GM12878 (cell line): ENCODE results near the gene RGS1. TPM values are rescaled to one million over a fixed set of nuclear protein-coding genes. Genes with fewer than 3 reads are reported as not detected.

ENCODE experiments used
- ATAC-seq: fragments of 200-7000 bp; cut with Tn5 transposase; 3 replicates; pipeline ENCODE4 v1.9.1; 2020; ENCODE audit warnings: mild to moderate bottlenecking, moderate library complexity
- BruUV-seq: library from RNA; stranded (reverse); fragments of 400-500 nt; replicated peaks from 2 replicates; lab custom pipeline; 2021; lab: Mats Ljungman, UMichigan
- CTCF ChIA-PET: fragments of 300-600 bp; sonication (Branson Sonifier 250); formaldehyde crosslinking; extraction: SDS; loops from one replicate; lab custom pipeline; 2021; ENCODE audit warnings: inconsistent platforms; lab: Yijun Ruan, JAX
- POLR2A ChIA-PET: fragments of 350-600 bp; formaldehyde crosslinking; extraction: SDS; loops from one replicate; lab custom pipeline; 2021; ENCODE audit warnings: inconsistent platforms; lab: Charles Lee
- RAD21 ChIA-PET: fragments of 300-600 bp; sonication (Branson Sonifier 250); formaldehyde crosslinking; loops from one replicate; lab custom pipeline; 2023; ENCODE audit warnings: antibody characterized with exemption; ENCODE audit not compliant: unreplicated experiment; lab: Charles Lee
- SMC1A ChIA-PET: fragments of 300-600 bp; sonication (Branson Sonifier 250); formaldehyde crosslinking; loops from one replicate; lab custom pipeline; 2023; ENCODE audit not compliant: unreplicated experiment, uncharacterized antibody; lab: Charles Lee
- DNase-seq: peaks from one replicate; pipeline ENCODE4 v3.0.0-alpha.2; 2011; ENCODE audit warnings: low read depth, low spot score
- FAIRE-seq: peaks from 3 replicates; lab custom pipeline; 2011; peaks lifted over from hg19 to GRCh38; lab: Jason Lieb, UNC
- H2AFZ ChIP-seq: 2 replicates; pipeline ENCODE4 v1.6.0; 2011; ENCODE audit warnings: low read depth, low read length, control low read depth; ENCODE audit not compliant: control insufficient read depth
- H3K27ac ChIP-seq: 2 replicates; pipeline ENCODE4 v1.5.1; 2011; ENCODE audit warnings: control low read depth; ENCODE audit not compliant: control insufficient read depth, insufficient read depth
- H3K27me3 ChIP-seq, 2 experiments: replicated peaks in 1 of 2; 2 replicates each; pipeline versions ENCODE4 v1.6.0 to v1.6.1; 2011; ENCODE audit warnings: low read length in 1 of 2; ENCODE audit not compliant: control insufficient read depth in 2 of 2, insufficient read depth in 2 of 2
- H3K36me3 ChIP-seq, 2 experiments: 2 replicates each; pipeline ENCODE4 v1.5.1; 2011; ENCODE audit warnings: low read length in 1 of 2; ENCODE audit not compliant: control insufficient read depth in 2 of 2, insufficient read depth in 2 of 2
- H3K4me1 ChIP-seq: 2 replicates; pipeline ENCODE4 v1.6.1; 2011; ENCODE audit warnings: mild to moderate bottlenecking, low read length, moderate library complexity, mixed read lengths; ENCODE audit not compliant: control insufficient read depth, insufficient read depth
- H3K4me2 ChIP-seq: 2 replicates; pipeline ENCODE4 v1.6.0; 2011; ENCODE audit warnings: control low read depth; ENCODE audit not compliant: control insufficient read depth, insufficient read depth
- H3K4me3 ChIP-seq: fragments of 200-600 bp; sonication (generic); 2 replicates; pipeline ENCODE4 v1.5.1; 2016
- H3K79me2 ChIP-seq: 2 replicates; pipeline ENCODE4 v1.6.0; 2011; ENCODE audit warnings: low read length; ENCODE audit not compliant: control insufficient read depth, insufficient read depth
- H3K9ac ChIP-seq: 2 replicates; pipeline ENCODE4 v1.8.0; 2011; ENCODE audit warnings: low read length, control low read depth, mixed read lengths; ENCODE audit not compliant: control insufficient read depth, insufficient read depth
- H3K9me3 ChIP-seq: replicated peaks from 3 replicates; pipeline ENCODE4 v1.5.1; 2011; ENCODE audit warnings: mild to moderate bottlenecking, low read length; ENCODE audit not compliant: control insufficient read depth, insufficient read depth
- H4K20me1 ChIP-seq: 2 replicates; pipeline ENCODE4 v1.6.0; 2011; ENCODE audit not compliant: control insufficient read depth, insufficient read depth
- CHD4 ChIP-seq: fragments of 200-600 bp; sonication (generic); IDR thresholded peaks from 2 replicates; pipeline ENCODE4 v1.6.1; 2016; ENCODE audit warnings: mild to moderate bottlenecking
- IRF4 ChIP-seq: IDR thresholded peaks from 2 replicates; pipeline ENCODE4 v1.6.1; 2011; ENCODE audit warnings: low read depth, low read length
- MTA3 ChIP-seq: IDR thresholded peaks from 2 replicates; pipeline ENCODE4 v1.6.1; 2012; ENCODE audit warnings: low read length, inconsistent platforms, borderline replicate concordance
- ZNF217 ChIP-seq: fragments of 450-650 bp; IDR thresholded peaks from 2 replicates; pipeline ENCODE4 v1.6.1; 2017; ENCODE audit warnings: antibody characterized with exemption, mild to moderate bottlenecking
- ZNF384 ChIP-seq: IDR thresholded peaks from 2 replicates; pipeline ENCODE4 v1.6.1; 2012; ENCODE audit warnings: low read depth, mild to moderate bottlenecking, low read length, improper control_type of control experiment, borderline replicate concordance
- ZSCAN29 ChIP-seq: fragments of 450-650 bp; IDR thresholded peaks from 2 replicates; pipeline ENCODE4 v1.6.1; 2017; ENCODE audit warnings: mild to moderate bottlenecking, moderate library complexity
- WGBS: methylation state at CpG from one replicate; pipeline ENCODE4 v1.1.6; 2016; ENCODE audit warnings: low lambda C conversion rate; ENCODE audit not compliant: insufficient replicate concordance, insufficient coverage; ENCODE audit errors: missing lambda C conversion rate; 5-methylcytosine and 5-hydroxymethylcytosine counted together
- in situ Hi-C: fragments of 300-500 bp; cut with MboI; formaldehyde crosslinking; loops from 9 replicates; pipeline ENCODE4 v1.14.3; 2018; ENCODE audit warnings: mixed read lengths
- intact Hi-C: fragments of 100-400 bp; cut with micrococcal nuclease; formaldehyde crosslinking; loops from one replicate; pipeline ENCODE4 v1.14.2; 2022; ENCODE audit not compliant: unreplicated experiment
- polyA plus RNA-seq, 11 experiments: library from polyadenylated mRNA; depleted of rRNA in 4 of 11; unstranded in 6 of 11; stranded (reverse) in 5 of 11; fragments of >200 nt; fragmentation: Nextera tagmentation in 4 of 11; fragmentation: Illumina TruSeq in 1 of 11; extraction: Ambion mirVana in 4 of 11; extraction: Trizol in 1 of 11; gene quantifications; 1 replicate in 1 of 11; 2 replicates in 10 of 11; pipeline versions ENCODE4 v1.2.1 to v1.2.3, GENCODE V29; 2011 to 2016; ENCODE audit warnings: inconsistent platforms in 2 of 11, missing spikeins in 2 of 11, low read depth in 1 of 11
- total RNA-seq, 4 experiments: library from RNA; depleted of rRNA in 3 of 4; stranded (reverse); fragments of >200 nt in 3 of 4; fragmentation: Illumina TruSeq in 1 of 4; extraction: Trizol in 1 of 4; gene quantifications; 2 replicates each; pipeline versions ENCODE4 v1.2.1 to v1.2.3, GENCODE V29; 2013 to 2021

The RGS1 gene
- total and polyA plus RNA-seq, 10 of the 15 experiments (the other 5 are each of a cell fraction or from before 2014, with no cell fraction given) = 20.7 to 882 (median 45.9) TPM

DNA sequence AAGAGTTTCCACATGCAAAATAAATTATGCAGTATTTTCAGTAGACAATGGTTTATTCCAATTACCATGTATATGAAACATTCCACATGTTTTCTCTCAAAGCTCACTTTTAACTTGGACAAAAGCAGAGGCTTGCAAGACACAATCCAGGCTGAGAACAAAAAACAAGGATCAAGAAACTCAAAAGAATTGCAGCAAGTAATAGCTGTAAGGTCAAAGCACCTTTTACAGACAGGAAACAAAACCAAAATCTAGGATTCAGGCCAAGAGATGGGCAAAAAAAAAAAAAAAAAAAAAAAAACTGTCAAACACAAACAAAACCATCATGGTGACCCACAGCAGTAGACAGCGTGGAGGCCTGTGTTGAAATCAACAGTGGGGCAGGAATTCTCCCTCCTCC lies 9.3 kb downstream of the RGS1 start:
- ChIA-PET RAD21 (interaction anchor here (0.6 to 9.3 kb wide), 6 partner anchors 14 to 78 kb away, joined by 3 to 65 read pairs (median 4); no protein-coding TSS in a partner anchor), POLR2A (interaction anchor here (0.7 to 1.2 kb wide), 3 partner anchors 8 to 671 kb away, joined by 3 to 7 read pairs (median 3); no protein-coding TSS in a partner anchor), CTCF (interaction anchor here (5.4 kb wide), 1 partner anchor 13 kb away, joined by 29 read pairs; no protein-coding TSS in a partner anchor), SMC1A (interaction anchor here (0.8 to 13.5 kb wide), 6 partner anchors 10 to 35 kb away, joined by 3 to 175 read pairs (median 8); no protein-coding TSS in a partner anchor)
- WGBS = 79% methylated on average over 1 of the region's 1 CpG
- Histone ChIP-seq H2AFZ (no peak overlapping the region), H3K4me3 (no peak overlapping the region), H3K4me2 (no peak overlapping the region), H3K36me3 (no peaks in the 10 kb centered on the region), H3K9me3 (no peaks in the 10 kb centered on the region), H3K4me1 (no peaks in the 10 kb centered on the region), H3K9ac (no peak overlapping the region), H3K79me2 (no peaks in the 10 kb centered on the region), H3K27me3 (no peaks in the 10 kb centered on the region), H4K20me1 (no peaks in the 10 kb centered on the region), H3K27ac (no peak overlapping the region)
- BruUV-seq = no TSS peak
- DNase-seq = no peak
- intact Hi-C loops = no loop called here
- no peak for FAIRE-seq
- no peak for ATAC-seq
- TF ChIP-seq CHD4 (no peak), MTA3 (no peak), ZNF217 (no peak), ZNF384 (0 out of 2 replicates have a peak, but pooled peaks have one; percentile 18), IRF4 (no peak), ZSCAN29 (no peak)
- in situ Hi-C loops = no loop called here
